PC-9 (cell line): Measurements from ENCODE around the gene ZMYND10. TPM values are rescaled to one million over a fixed set of nuclear protein-coding genes. Genes with fewer than 3 reads are reported as not detected.

Experiments
- BruUV-seq: library from RNA; stranded (reverse); fragments of 400-500 nt; replicated peaks from 2 replicates; lab custom pipeline; 2021; lab: Mats Ljungman, UMichigan
- CTCF ChIA-PET: fragments of 300-600 bp; sonication (Branson Sonifier 250); formaldehyde crosslinking; loops from one replicate; lab custom pipeline; 2022; ENCODE audit warnings: antibody characterized with exemption; lab: Charles Lee
- POLR2A ChIA-PET: fragments of 300-600 bp; sonication (Branson Sonifier 250); formaldehyde crosslinking; loops from one replicate; lab custom pipeline; 2022; ENCODE audit warnings: antibody characterized with exemption; ENCODE audit not compliant: unreplicated experiment; lab: Charles Lee
- DNase-seq, 2 experiments: peaks; one replicate each; pipeline versions ENCODE4 v3.0.0 to v3.0.0-alpha.2; 2015 to 2022; ENCODE audit warnings: mixed read lengths in 1 of 2
- H2AFZ ChIP-seq: fragments of 200-600 bp; sonication (generic); 2 replicates; pipeline ENCODE4 v1.8.1; 2017; ENCODE audit warnings: antibody characterized with exemption
- H3F3A ChIP-seq: fragments of 200-600 bp; sonication (generic); 2 replicates; pipeline ENCODE4 v1.8.1; 2017; ENCODE audit warnings: antibody characterized with exemption, mild to moderate bottlenecking, low read depth; ENCODE audit not compliant: insufficient read depth
- H3K27ac ChIP-seq: fragments of 200-600 bp; sonication (generic); 2 replicates; pipeline ENCODE4 v1.6.1; 2016; ENCODE audit warnings: mixed run types
- H3K27me3 ChIP-seq: fragments of 200-600 bp; sonication (generic); 2 replicates; pipeline ENCODE4 v1.6.1; 2016; ENCODE audit warnings: low read depth, mixed run types; ENCODE audit not compliant: insufficient read depth
- H3K36me3 ChIP-seq: fragments of 200-600 bp; sonication (generic); 2 replicates; pipeline ENCODE4 v1.6.1; 2016; ENCODE audit warnings: low read depth, mixed run types
- H3K4me1 ChIP-seq: fragments of 200-600 bp; sonication (generic); replicated peaks from 2 replicates; pipeline ENCODE4 v1.6.1; 2016; ENCODE audit warnings: mixed run types; ENCODE audit not compliant: insufficient read depth
- H3K4me2 ChIP-seq: fragments of 200-600 bp; sonication (generic); 2 replicates; pipeline ENCODE4 v1.6.1; 2017; ENCODE audit warnings: mixed run types
- H3K4me3 ChIP-seq: fragments of 200-600 bp; sonication (generic); 2 replicates; pipeline ENCODE4 v1.6.1; 2016; ENCODE audit warnings: mixed run types
- H3K79me2 ChIP-seq: fragments of 200-600 bp; sonication (generic); 2 replicates; pipeline ENCODE4 v1.6.1; 2017; ENCODE audit warnings: low read depth, mixed run types
- H3K9me2 ChIP-seq: fragments of 200-600 bp; sonication (generic); 2 replicates; pipeline ENCODE4 v1.8.1; 2017; ENCODE audit warnings: mild to moderate bottlenecking; ENCODE audit not compliant: insufficient read depth
- H3K9me3 ChIP-seq: fragments of 200-600 bp; sonication (generic); 2 replicates; pipeline ENCODE4 v1.8.1; 2016; ENCODE audit warnings: low read depth; ENCODE audit not compliant: insufficient read depth
- H4K20me1 ChIP-seq: fragments of 200-600 bp; sonication (generic); 2 replicates; pipeline ENCODE4 v1.8.1; 2017; ENCODE audit not compliant: insufficient read depth
- EZH2 ChIP-seq: fragments of 200-600 bp; sonication (generic); IDR thresholded peaks from 2 replicates; pipeline ENCODE4 v1.8.0; 2017; ENCODE audit warnings: antibody characterized with exemption, low read depth
- intact Hi-C: fragments of 100-400 bp; cut with micrococcal nuclease; formaldehyde crosslinking; loops from one replicate; pipeline ENCODE4 v1.10.0; 2022; ENCODE audit not compliant: unreplicated experiment
- total RNA-seq: library from RNA; stranded (reverse); gene quantifications from 2 replicates; pipeline ENCODE4 v1.2.3, GENCODE V29; 2021
- TF ChIP-seq, protein P1 (sequence below): fragments of 200-600 bp; sonication (generic); conservative IDR thresholded peaks from 2 replicates; pipeline ENCODE4 v1.6.1; 2017; ENCODE audit warnings: mixed run types, antibody characterized with exemption, mild to moderate bottlenecking, moderate library complexity

ZMYND10 gene
- total RNA-seq, 1 experiment from 2014 or later = 4.4 TPM

DNA sequence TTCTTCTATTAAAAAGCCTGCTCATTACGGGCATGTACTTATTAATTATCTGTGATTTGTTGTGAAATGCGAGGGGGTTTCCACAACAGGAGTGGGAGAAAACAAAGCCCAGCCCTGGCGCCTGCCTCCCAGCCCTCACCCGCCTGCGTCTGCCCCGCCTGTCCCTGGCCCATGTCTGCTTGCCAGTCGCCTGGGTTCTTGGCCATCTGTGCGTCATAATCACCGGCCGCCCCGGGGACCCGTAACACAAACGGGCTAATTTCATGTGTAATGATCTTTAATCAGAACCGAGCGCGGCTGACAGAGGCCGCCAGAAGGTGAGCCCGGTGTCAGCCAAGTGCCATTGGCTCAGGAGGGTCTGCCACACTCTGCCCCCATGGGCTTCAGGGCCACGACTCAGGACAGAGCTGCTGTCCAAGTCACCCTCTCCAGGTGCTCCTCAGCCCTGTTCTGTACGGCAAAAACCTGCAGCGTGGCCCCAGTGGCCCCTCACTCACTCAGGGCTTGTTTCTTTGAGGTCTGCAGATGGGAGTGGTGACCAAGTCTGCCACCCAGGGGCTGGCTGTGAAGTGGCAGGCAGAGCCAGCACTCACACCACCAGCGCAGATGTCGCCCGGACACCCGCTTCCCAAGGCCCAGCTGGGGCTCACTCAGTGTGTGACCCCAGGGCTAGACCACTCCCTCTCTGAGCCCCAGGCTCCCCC, 42.6 kb upstream of the ZMYND10 start:
- H3K9me3 ChIP-seq = no peaks in the 10 kb centered on the region
- H3K4me1 ChIP-seq = peaks cover 8% of the 10 kb centered on the region; the same call in 1 of the 2 replicates
- H3K79me2 ChIP-seq = no peaks in the 10 kb centered on the region
- no peaks in the 10 kb centered on the region for H3K36me3 ChIP-seq
- no peak overlapping the region for H2AFZ ChIP-seq
- no peak for DNase-seq
- no peak for TF ChIP-seq EZH2
- TF ChIP-seq, protein P1, sequence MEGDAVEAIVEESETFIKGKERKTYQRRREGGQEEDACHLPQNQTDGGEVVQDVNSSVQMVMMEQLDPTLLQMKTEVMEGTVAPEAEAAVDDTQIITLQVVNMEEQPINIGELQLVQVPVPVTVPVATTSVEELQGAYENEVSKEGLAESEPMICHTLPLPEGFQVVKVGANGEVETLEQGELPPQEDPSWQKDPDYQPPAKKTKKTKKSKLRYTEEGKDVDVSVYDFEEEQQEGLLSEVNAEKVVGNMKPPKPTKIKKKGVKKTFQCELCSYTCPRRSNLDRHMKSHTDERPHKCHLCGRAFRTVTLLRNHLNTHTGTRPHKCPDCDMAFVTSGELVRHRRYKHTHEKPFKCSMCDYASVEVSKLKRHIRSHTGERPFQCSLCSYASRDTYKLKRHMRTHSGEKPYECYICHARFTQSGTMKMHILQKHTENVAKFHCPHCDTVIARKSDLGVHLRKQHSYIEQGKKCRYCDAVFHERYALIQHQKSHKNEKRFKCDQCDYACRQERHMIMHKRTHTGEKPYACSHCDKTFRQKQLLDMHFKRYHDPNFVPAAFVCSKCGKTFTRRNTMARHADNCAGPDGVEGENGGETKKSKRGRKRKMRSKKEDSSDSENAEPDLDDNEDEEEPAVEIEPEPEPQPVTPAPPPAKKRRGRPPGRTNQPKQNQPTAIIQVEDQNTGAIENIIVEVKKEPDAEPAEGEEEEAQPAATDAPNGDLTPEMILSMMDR = no peak; the same call in 1 of the 2 replicates
- CTCF ChIA-PET = no interaction called here
- H3K27me3 ChIP-seq = no peaks in the 10 kb centered on the region
- H3K4me3 ChIP-seq = no peak overlapping the region
- H3F3A ChIP-seq = no peaks in the 10 kb centered on the region
- H4K20me1 ChIP-seq = no peaks in the 10 kb centered on the region; the same call in 1 of the 2 replicates
- no peak overlapping the region for H3K27ac ChIP-seq
- POLR2A ChIA-PET = no interaction called here
- H3K4me2 ChIP-seq = no peak overlapping the region
- H3K9me2 ChIP-seq = no peaks in the 10 kb centered on the region
- BruUV-seq = no TSS peak
- intact Hi-C loops = no loop called here

DNA sequence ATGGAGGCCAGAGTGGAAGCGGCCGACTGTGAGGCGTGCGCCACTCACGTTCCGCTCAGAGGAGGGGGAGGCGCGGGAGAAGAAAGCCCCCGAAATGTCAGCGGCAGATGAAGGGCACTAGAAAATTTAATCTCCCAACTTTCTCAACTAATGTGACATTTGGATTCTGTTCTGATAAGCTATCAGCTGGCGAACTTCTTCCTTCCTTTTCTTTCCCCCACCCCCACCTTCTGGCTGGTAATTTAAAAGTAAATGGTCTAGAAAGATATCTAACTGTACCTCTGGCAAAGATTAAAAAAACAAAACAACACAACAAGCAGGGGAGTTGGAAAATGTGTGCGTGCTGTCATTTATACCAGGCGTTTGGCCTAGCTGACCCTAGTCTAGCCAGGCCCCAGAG, 40.2 kb upstream of the ZMYND10 start:
- DNase-seq = no peak
- no peaks in the 10 kb centered on the region for H3K9me2 ChIP-seq
- no peaks in the 10 kb centered on the region for H3K79me2 ChIP-seq
- no peaks in the 10 kb centered on the region for H3K27me3 ChIP-seq
- H3K4me1 ChIP-seq = no peaks in the 10 kb centered on the region
- no peaks in the 10 kb centered on the region for H3K9me3 ChIP-seq
- ChIA-PET POLR2A (no interaction called here), CTCF (no interaction called here)
- intact Hi-C loops = no loop called here
- H4K20me1 ChIP-seq = no peaks in the 10 kb centered on the region; the same call in 1 of the 2 replicates
- no peak for TF ChIP-seq EZH2
- TF ChIP-seq, protein P1 = no peak
- no peak overlapping the region for H3K27ac ChIP-seq
- no peak overlapping the region for H3K4me2 ChIP-seq
- no peak overlapping the region for H2AFZ ChIP-seq
- H3F3A ChIP-seq = no peaks in the 10 kb centered on the region
- no peak overlapping the region for H3K4me3 ChIP-seq
- no peaks in the 10 kb centered on the region for H3K36me3 ChIP-seq
- BruUV-seq = no TSS peak

DNA sequence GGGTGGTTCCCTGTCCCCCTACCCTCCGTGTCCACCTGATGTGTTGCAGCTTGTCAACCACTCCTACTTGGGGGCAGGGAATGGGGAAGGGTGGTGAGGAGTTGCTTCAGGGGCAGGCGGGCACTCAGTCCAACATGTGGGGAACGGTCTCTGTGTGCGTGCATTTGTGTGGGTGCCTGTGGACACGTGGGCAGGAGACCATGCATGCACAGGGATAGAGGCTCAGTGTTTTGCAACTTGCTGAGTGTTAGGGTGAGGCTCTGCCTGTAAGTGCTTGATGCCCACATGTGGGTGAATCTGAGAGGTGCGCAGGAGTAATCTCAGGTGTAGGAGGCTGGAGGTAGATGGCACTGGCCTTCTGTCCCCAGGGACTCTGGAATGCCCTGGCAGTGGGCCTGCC, 38.2 kb upstream of the ZMYND10 start:
- DNase-seq = no peak
- CTCF ChIA-PET = interaction anchor here (0.6 kb wide), 2 partner anchors 268 to 1005 kb away, joined by 3 to 9 read pairs; no protein-coding TSS in a partner anchor

More for the DNA sequence above, 38.2 kb upstream of the ZMYND10 start:
- H3K9me3 ChIP-seq = no peaks in the 10 kb centered on the region
- BruUV-seq = no TSS peak
- H3K79me2 ChIP-seq = no peaks in the 10 kb centered on the region
- TF ChIP-seq, protein P1 = no peak
- TF ChIP-seq EZH2 = no peak
- H3K4me2 ChIP-seq = no peak overlapping the region
- no peaks in the 10 kb centered on the region for H3K9me2 ChIP-seq
- H2AFZ ChIP-seq = no peak overlapping the region
- no peaks in the 10 kb centered on the region; the same call in 1 of the 2 replicates for H4K20me1 ChIP-seq
- H3K27me3 ChIP-seq = no peaks in the 10 kb centered on the region
- no peaks in the 10 kb centered on the region for H3K4me1 ChIP-seq
- POLR2A ChIA-PET = no interaction called here
- H3K4me3 ChIP-seq = no peak overlapping the region
- intact Hi-C loops = no loop called here
- no peaks in the 10 kb centered on the region for H3K36me3 ChIP-seq
- H3K27ac ChIP-seq = no peak overlapping the region
- H3F3A ChIP-seq = no peaks in the 10 kb centered on the region
